Activated naive CD4-positive, alpha-beta T cell treated with anti-CD3 and anti-CD28 coated beads, Interleukin-2, amount 50 U/mL, for 72 hours (primary cell): ENCODE data around the gene EFCAB7. TPM values are rescaled to one million over a fixed set of nuclear protein-coding genes. Genes with fewer than 3 reads are reported as not detected.

Experiments
- ATAC-seq, 2 donors: fragments of 150-1000 bp; cut with Tn5 transposase; 2 replicates each; pipeline ENCODE4 v1.10.0; 2021; ENCODE audit warnings: mild to moderate bottlenecking in 2 of 2, moderate library complexity in 2 of 2
- DNase-seq, 2 donors: peaks; one replicate each; pipeline ENCODE4 v3.0.0; 2021 to 2022; ENCODE audit warnings: low spot score in 2 of 2
- H3K27ac Mint-ChIP-seq, 2 donors: one replicate each; pipeline ENCODE4 v1.8.0; 2022; ENCODE audit warnings: mild to moderate bottlenecking in 2 of 2, mixed read lengths in 2 of 2
- H3K36me3 Mint-ChIP-seq, 2 donors: one replicate each; pipeline ENCODE4 v1.8.0; 2022; ENCODE audit warnings: mixed read lengths in 2 of 2
- H3K9me3 Mint-ChIP-seq, 2 donors: one replicate each; pipeline ENCODE4 v1.8.0; 2022; ENCODE audit warnings: mixed read lengths in 2 of 2
- total RNA-seq, 2 donors: library from RNA; stranded (reverse); gene quantifications; one replicate each; pipeline ENCODE4 v1.2.3, GENCODE V29; 2022

The EFCAB7 gene
- total RNA-seq, 2 donors from 2014 or later = 8.4 to 18.7 TPM

- no peak for DNase-seq
- no peak overlapping the region for H3K27ac Mint-ChIP-seq
- H3K36me3 Mint-ChIP-seq = peaks cover 0 to 5% of the 10 kb centered on the region in 2 donors
- no peak for ATAC-seq
- H3K9me3 Mint-ChIP-seq = no peaks in the 10 kb centered on the region
These were observed 94.7 kb downstream of the EFCAB7 start for GRCh38 chr1:63618011-63618410.

- Mint-ChIP-seq H3K27ac (no peak overlapping the region), H3K36me3 (peaks cover 0 to 5% of the 10 kb centered on the region in 2 donors), H3K9me3 (no peaks in the 10 kb centered on the region)
- no peak for ATAC-seq
- DNase-seq = no peak
These were observed 96.2 kb downstream of the EFCAB7 start for GRCh38 chr1:63619558-63619957.

GRCh38 chr1:63620671-63621070 is 97.3 kb downstream of the EFCAB7 start:
- DNase-seq (no peak), ATAC-seq (no peak)
- Mint-ChIP-seq H3K27ac (no peak overlapping the region), H3K36me3 (peaks cover 0 to 5% of the 10 kb centered on the region in 2 donors), H3K9me3 (no peaks in the 10 kb centered on the region)

GRCh38 chr1:63621075-63621474 is 97.8 kb downstream of the EFCAB7 start:
- DNase-seq = no peak
- no peak overlapping the region for H3K27ac Mint-ChIP-seq
- ATAC-seq = no peak
- H3K36me3 Mint-ChIP-seq = peaks cover 0 to 5% of the 10 kb centered on the region in 2 donors
- H3K9me3 Mint-ChIP-seq = no peaks in the 10 kb centered on the region

GRCh38 chr1:63621698-63622097 is 98.4 kb downstream of the EFCAB7 start:
- H3K9me3 Mint-ChIP-seq = no peaks in the 10 kb centered on the region
- DNase-seq (no peak), ATAC-seq (no peak)
- peaks cover 0 to 5% of the 10 kb centered on the region in 2 donors for H3K36me3 Mint-ChIP-seq
- no peak overlapping the region for H3K27ac Mint-ChIP-seq

Other genes starting within 250 kb of the EFCAB7 start
- not detected for gene FOXD3, start 201.0 kb upstream of the EFCAB7 start, total RNA-seq
- gene ALG6, start 155.9 kb upstream of the EFCAB7 start, total RNA-seq = 10 to 100 TPM; 19.8 to 21.1 TPM
- gene ITGB3BP, start 300 bp upstream of the EFCAB7 start, total RNA-seq = 10 to 100 TPM; 45.7 to 74.3 TPM
- 10 to 100 TPM; 14.0 to 52.1 TPM for gene PGM1, start 69.9 kb downstream of the EFCAB7 start, total RNA-seq